Left cardiac atrium (tissue), 4 donors: ENCODE data around the gene VAV2. TPM values are rescaled to one million over a fixed set of nuclear protein-coding genes. Genes with fewer than 3 reads are reported as not detected.
"Not testable (repeated sequence)": the region's sequence is repeated elsewhere in the genome, so short reads cannot be mapped to it uniquely, and the experiment has no call there.

Source experiments
- ATAC-seq, 2 donors: fragments of 200-7000 bp; cut with Tn5 transposase; one replicate each; pipeline ENCODE4 v1.9.1; 2020; ENCODE audit warnings: mild to moderate bottlenecking in 2 of 2, moderate library complexity in 2 of 2
- DNase-seq: peaks from one replicate; pipeline ENCODE4 v3.0.0-alpha.2; 2020
- intact Hi-C, 2 donors: fragments of 100-400 bp; cut with DNase I; formaldehyde crosslinking; loops; one replicate each; pipeline versions ENCODE4 v1.14.1 to v1.15.1; 2022 to 2023
- total RNA-seq, 2 donors: library from RNA; stranded (reverse); fragmentation: NEBNext Ultra II Directional; extraction: Animal tissue kit (Norgen Biotek cat#: 25700); gene quantifications; one replicate each; pipeline ENCODE4 v1.2.1, GENCODE V29; 2021
- donor health status: DM: no; HTN: yes; CAD: no.
- donor health status: DM: no; HTN: yes; CAD: no; lungs with severe emphysema.
- donor health status: DM: yes; HTN: yes; CAD: no.
- donor health status: Dilated cardiomyopathy.

Gene VAV2
- total RNA-seq, 2 donors from 2014 or later, result 8.3 to 9.6 TPM

DNA sequence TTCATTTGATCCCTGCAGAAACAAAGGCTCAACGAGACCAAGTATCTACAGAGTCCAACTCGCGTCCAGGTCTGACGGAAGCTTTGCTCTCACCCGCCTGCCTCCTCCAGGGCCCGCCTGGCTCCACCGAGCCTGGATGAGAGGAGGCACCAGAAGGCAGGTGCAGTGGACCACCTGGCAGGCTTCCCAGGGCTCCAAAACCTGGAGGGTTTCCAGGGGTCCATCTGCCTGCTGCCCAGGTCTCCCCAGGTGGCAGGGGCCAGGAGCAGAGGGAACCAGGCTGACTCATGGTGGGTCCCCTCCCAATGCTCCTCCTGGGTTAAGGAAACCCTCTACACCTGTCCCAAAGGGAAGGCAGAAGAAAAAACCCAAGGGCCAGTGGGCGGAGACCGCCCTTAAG is 59.5 kb downstream of the VAV2 start:
- DNase-seq (no peak), ATAC-seq (no peak)
- intact Hi-C loops, result no loop called here

GRCh38 chr9:133932181-133932580 is 59.9 kb downstream of the VAV2 start:
- peak; percentile 69 for DNase-seq
- intact Hi-C loops, result no loop called here
- ATAC-seq, result peak in 1 of 2 donors; percentile 48

GRCh38 chr9:133930682-133931485 is 61.2 kb downstream of the VAV2 start:
- ATAC-seq (no peak), DNase-seq (no peak)
- intact Hi-C loops, result no loop called here

GRCh38 chr9:133930046-133930681 is 62.0 kb downstream of the VAV2 start:
- no peak for ATAC-seq

DNA sequence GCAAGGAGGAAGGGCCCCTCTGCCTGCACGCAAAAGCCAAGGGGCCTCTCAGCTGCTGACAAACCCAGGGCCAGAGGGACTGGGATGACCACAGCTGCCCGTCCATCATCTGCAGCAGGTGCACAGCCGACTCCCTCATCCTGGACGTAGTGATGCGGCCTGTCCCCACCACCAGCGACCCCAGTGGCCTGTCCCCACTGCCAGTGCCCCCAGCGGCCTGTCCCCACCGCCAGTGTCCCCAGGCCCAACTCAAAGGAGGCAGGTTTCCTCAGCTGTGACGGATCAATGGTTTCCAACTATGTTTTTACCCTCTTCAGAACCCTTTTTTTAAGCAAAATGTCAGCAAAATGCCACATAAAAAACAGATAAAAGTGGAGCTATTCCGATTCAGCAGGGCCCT is 62.5 kb downstream of the VAV2 start:
- DNase-seq (no peak), ATAC-seq (no peak)
- intact Hi-C loops, result no loop called here

More at GRCh38 chr9:133930046-133930681, 62.0 kb downstream of the VAV2 start:
- intact Hi-C loops, result no loop called here
- no peak for DNase-seq

DNA sequence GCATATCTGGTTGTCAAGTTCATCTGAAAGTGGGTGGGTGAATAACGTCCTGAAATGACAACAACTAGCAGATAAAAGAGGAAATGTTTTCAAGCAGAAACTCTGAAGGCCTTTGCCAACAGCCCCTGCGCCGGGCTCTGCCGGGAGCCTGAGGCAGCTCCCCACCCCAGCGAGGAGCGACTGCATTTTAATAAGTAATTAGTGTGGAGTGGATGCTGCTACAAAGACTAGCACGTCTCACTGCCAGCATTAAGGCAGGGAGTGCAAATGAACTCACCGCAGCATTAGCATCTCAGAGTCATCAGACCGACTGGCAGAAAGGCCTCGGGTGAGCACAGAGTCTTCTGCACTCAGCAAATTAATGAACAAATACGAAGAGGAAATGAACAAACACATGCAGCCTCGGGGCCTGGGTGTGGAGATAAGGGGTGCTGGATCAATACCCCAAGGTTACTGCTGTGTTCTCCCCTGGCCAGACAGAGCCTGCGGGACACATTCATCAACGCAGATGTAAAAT is 63.8 kb downstream of the VAV2 start:
- DNase-seq (no peak), ATAC-seq (no peak)
- intact Hi-C loops, result no loop called here

DNA sequence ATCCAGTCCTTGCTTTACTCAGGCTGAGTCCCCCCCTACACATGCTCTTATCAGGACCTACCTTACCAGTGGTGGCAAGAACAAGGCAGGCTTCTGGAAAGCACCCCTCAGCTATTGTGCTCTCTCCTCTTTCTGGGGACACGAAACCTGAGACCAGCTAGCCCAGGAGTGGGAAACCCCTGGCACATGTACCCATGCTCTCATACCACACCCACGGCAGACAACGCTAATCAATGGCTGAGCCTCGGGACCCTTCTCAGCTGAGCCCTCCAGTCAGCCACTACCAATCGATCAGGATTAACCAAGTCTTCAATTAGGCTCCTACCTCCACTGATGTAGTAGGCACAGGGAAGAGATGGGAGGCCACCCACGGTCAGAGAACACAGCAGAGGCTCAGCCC is 65.1 kb downstream of the VAV2 start:
- intact Hi-C loops, result no loop called here
- no peak for DNase-seq
- no peak for ATAC-seq

GRCh38 chr9:133926165-133926856 is 65.8 kb downstream of the VAV2 start:
- intact Hi-C loops, result no loop called here

GRCh38 chr9:133924453-133924852 is 67.7 kb downstream of the VAV2 start:
- DNase-seq, result no peak
- intact Hi-C loops, result no loop called here
- no peak for ATAC-seq

More at GRCh38 chr9:133926165-133926856, 65.8 kb downstream of the VAV2 start:
- no peak for ATAC-seq
- DNase-seq, result no peak

GRCh38 chr9:133923608-133924007 is 68.5 kb downstream of the VAV2 start:
- intact Hi-C loops, ATAC-seq, DNase-seq: not testable (repeated sequence)

DNA sequence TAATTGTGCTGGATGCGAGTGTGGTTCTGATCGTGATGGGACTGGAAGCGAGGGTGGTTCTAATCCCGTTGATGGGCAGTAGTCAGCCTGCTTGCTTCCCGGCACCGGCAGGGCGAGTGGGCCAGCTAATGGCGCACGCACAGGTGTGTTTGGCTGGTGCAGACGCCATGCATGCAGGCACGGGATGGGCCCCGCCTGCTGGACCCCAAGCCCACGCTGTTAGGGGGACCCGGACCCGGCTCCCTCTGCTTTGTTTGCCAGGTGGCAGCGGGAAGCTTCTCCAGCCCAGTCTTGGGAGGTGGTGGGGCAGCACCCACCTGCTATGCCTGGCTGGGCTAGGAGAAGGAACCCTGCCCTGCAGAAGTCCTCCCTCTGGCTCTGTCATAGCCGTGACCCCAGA is 70.3 kb downstream of the VAV2 start:
- intact Hi-C loops, result no loop called here
- DNase-seq (no peak), ATAC-seq (no peak)

- DNase-seq (no peak), ATAC-seq (no peak)
- intact Hi-C loops, result no loop called here
Measured at GRCh38 chr9:133920471-133920870, 71.7 kb downstream of the VAV2 start.

DNA sequence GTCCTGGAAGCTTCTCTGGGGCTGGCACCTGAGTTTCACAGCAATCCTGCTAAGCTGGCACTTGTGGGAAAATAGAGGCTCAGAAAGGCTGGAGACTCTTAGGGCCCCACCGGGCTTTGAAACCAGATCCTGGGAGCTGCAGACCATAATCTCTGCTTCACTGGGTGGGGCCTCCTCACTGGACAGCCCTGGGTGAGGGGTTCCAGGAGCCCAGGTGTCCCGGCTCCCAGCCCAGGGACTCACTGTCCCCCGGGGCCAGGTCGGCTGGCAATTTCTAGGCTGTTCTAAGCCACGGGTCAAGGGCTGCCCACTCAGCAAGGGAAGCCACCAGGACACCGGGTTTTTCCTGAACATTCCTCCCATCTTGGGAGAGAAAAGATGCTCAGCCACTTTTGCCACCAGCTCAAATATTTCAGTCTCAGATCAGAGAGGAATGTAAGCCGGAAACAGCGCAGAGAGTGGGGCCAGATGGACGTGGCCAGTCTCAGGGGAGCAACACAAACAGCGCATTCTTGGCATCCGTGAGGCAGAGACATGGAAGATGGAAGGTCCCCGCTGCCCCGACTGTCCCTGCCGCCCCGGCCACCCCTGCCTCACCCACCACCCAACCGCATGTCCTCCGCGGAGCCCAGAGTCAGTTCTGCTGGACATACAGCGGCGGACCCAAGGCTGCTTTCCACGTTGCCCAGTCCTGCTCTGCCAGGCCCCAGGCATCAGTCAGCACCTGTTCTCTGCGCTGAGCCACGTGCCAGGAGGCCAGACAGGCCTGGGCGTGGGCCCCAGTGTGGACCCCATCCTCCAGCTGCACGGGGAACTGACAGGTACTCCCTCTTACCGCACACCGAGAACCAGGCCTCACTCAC is 72.6 kb downstream of the VAV2 start:
- DNase-seq (no peak), ATAC-seq (peak; percentile 15 to 62)
- intact Hi-C loops, result no loop called here

DNA sequence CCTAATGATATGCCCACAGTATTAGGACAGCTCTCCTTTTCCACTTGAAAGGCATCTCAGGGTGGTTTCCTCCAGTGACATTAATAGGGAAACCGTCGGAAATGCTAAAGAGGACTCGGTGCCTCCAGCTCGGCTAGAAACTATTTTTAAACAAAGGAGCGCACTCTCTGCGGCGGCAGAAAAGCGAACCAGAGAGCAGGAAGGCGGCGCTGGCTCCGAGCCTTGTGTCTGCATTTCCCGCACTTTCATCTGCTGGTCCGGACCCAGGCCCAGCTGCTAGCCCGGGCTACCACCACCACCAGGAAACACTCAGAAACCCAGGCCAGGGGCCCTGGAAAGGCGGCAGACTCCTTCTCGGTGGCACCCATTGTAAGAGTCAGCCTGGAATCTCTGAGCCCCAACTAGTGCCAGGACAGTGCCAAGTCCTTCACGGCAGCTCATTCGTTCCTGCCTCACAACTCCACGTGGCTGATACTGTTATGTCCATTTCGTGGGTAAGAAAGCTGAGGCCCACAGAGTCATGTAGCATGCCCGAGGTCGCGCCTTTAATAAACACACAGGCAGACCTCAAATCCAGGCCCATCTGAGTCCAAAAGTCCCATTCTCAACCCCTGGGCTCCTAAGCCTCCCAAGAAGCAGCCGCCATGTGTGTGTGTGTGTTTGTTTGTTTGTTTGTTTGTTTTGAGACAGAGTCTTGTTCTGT is 73.9 kb downstream of the VAV2 start:
- DNase-seq (no peak), ATAC-seq (no peak)
- intact Hi-C loops, result no loop called here

- intact Hi-C loops, result no loop called here
- no peak for DNase-seq
Measured at GRCh38 chr9:133917375-133917774, 74.7 kb downstream of the VAV2 start.

DNA sequence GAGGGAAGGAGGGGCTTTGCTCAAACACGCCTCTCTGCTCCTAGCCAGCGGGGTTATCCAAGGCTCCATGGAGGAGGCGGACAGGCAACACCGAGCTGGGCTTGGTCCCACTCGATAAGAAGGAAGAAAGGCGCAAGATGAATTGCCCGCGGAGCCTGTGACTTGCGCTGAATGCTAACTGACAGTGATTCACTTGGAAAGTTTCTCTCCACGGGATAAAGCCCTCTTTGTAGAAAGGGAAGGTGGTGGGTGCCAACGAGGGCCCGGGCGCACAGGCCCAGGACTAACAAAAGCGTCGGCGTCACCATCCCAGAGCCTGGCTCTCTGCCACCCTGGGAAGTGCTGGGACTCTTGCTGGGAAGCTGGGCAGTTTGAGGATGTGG is 76.0 kb downstream of the VAV2 start:
- peak; percentile 32 for ATAC-seq
- intact Hi-C loops, result no loop called here
- DNase-seq, result peak; percentile 51

More at GRCh38 chr9:133917375-133917774, 74.7 kb downstream of the VAV2 start:
- no peak for ATAC-seq

- DNase-seq (no peak), ATAC-seq (no peak)
- intact Hi-C loops, result no loop called here
Measured at GRCh38 chr9:133915534-133916158, 76.5 kb downstream of the VAV2 start.
